ENCODE results near the gene RARB. TPM values are rescaled to one million over a fixed set of nuclear protein-coding genes. Genes with fewer than 3 reads are reported as not detected.

Gene RARB
- total RNA-seq, 1 donor from 2014 or later = not detected

- H3K27ac Mint-ChIP-seq (ENCODE audit: unreplicated experiment) = no peak overlapping the region
- H3K27me3 Mint-ChIP-seq (ENCODE audit: unreplicated experiment) = peaks cover 2% of the 10 kb centered on the region
- no peaks in the 10 kb centered on the region for H3K9me3 Mint-ChIP-seq (ENCODE audit: unreplicated experiment)
- no peak for DNase-seq (ENCODE audit: low spot score)
- no peaks in the 10 kb centered on the region for H3K36me3 Mint-ChIP-seq (ENCODE audit: low read depth, unreplicated experiment)
- H3K4me1 Mint-ChIP-seq (ENCODE audit: unreplicated experiment) = peaks cover 2% of the 10 kb centered on the region
- no peak for TF ChIP-seq CTCF (IDR thresholded peaks at IDR 0.05; ENCODE audit: unreplicated experiment)
- no peak overlapping the region for H3K4me3 Mint-ChIP-seq (ENCODE audit: unreplicated experiment)
Measured at GRCh38 chr3:25563601-25564000, 135.5 kb downstream of the RARB start.

GRCh38 chr3:25564075-25564474 is 136.0 kb downstream of the RARB start:
- no peak overlapping the region for H3K27ac Mint-ChIP-seq (ENCODE audit: unreplicated experiment)
- H3K36me3 Mint-ChIP-seq (ENCODE audit: low read depth, unreplicated experiment) = no peaks in the 10 kb centered on the region
- peaks cover 3% of the 10 kb centered on the region for H3K4me1 Mint-ChIP-seq (ENCODE audit: unreplicated experiment)
- TF ChIP-seq CTCF (IDR thresholded peaks at IDR 0.05; ENCODE audit: unreplicated experiment) = no peak
- H3K4me3 Mint-ChIP-seq (ENCODE audit: unreplicated experiment) = no peak overlapping the region
- DNase-seq (ENCODE audit: low spot score) = no peak
- H3K9me3 Mint-ChIP-seq (ENCODE audit: unreplicated experiment) = no peaks in the 10 kb centered on the region
- peaks cover 3% of the 10 kb centered on the region for H3K27me3 Mint-ChIP-seq (ENCODE audit: unreplicated experiment)

- no peaks in the 10 kb centered on the region for H3K36me3 Mint-ChIP-seq (ENCODE audit: low read depth, unreplicated experiment)
- no peak overlapping the region for H3K4me3 Mint-ChIP-seq (ENCODE audit: unreplicated experiment)
- no peaks in the 10 kb centered on the region for H3K9me3 Mint-ChIP-seq (ENCODE audit: unreplicated experiment)
- H3K27me3 Mint-ChIP-seq (ENCODE audit: unreplicated experiment) = peaks cover 4% of the 10 kb centered on the region
- H3K4me1 Mint-ChIP-seq (ENCODE audit: unreplicated experiment) = peaks cover 5% of the 10 kb centered on the region
- TF ChIP-seq CTCF (IDR thresholded peaks at IDR 0.05; ENCODE audit: unreplicated experiment) = no peak
- H3K27ac Mint-ChIP-seq (ENCODE audit: unreplicated experiment) = peak overlapping the region; percentile 39
- no peak for DNase-seq (ENCODE audit: low spot score)
Measured at GRCh38 chr3:25565807-25566206, 137.7 kb downstream of the RARB start.

GRCh38 chr3:25566358-25566920 is 138.4 kb downstream of the RARB start:
- Mint-ChIP-seq H3K36me3 (ENCODE audit: low read depth, unreplicated experiment) (no peaks in the 10 kb centered on the region), H3K9me3 (ENCODE audit: unreplicated experiment) (no peaks in the 10 kb centered on the region), H3K27me3 (ENCODE audit: unreplicated experiment) (peaks cover 4% of the 10 kb centered on the region), H3K27ac (ENCODE audit: unreplicated experiment) (no peak overlapping the region), H3K4me1 (ENCODE audit: unreplicated experiment) (peaks cover 5% of the 10 kb centered on the region), H3K4me3 (ENCODE audit: unreplicated experiment) (no peak overlapping the region)
- no peak for TF ChIP-seq CTCF (IDR thresholded peaks at IDR 0.05; ENCODE audit: unreplicated experiment)
- no peak for DNase-seq (ENCODE audit: low spot score)

- Mint-ChIP-seq H3K36me3 (ENCODE audit: low read depth, unreplicated experiment) (no peaks in the 10 kb centered on the region), H3K27ac (ENCODE audit: unreplicated experiment) (no peak overlapping the region), H3K4me1 (ENCODE audit: unreplicated experiment) (peaks cover 5% of the 10 kb centered on the region), H3K27me3 (ENCODE audit: unreplicated experiment) (peaks cover 4% of the 10 kb centered on the region), H3K4me3 (ENCODE audit: unreplicated experiment) (no peak overlapping the region), H3K9me3 (ENCODE audit: unreplicated experiment) (no peaks in the 10 kb centered on the region)
- DNase-seq (ENCODE audit: low spot score) = no peak
- no peak for TF ChIP-seq CTCF (IDR thresholded peaks at IDR 0.05; ENCODE audit: unreplicated experiment)
Measured at GRCh38 chr3:25567388-25567787, 139.3 kb downstream of the RARB start.

All from endothelial cell (in vitro differentiated cells).